ENCODE data around the gene HLA-DRB5.
"Not testable (repeated sequence)": the region's sequence is repeated elsewhere in the genome, so short reads cannot be mapped to it uniquely, and the experiment has no call there.

HLA-DRB5 gene

GRCh38 chr6:32529697-32530430, at the start of gene HLA-DRB5:
HLA-DRB5 (minus strand) TSS chr6:32530287; CDS start chr6:32530224, 63 bp downstream.
- no peak for DNase-seq (ENCODE audit: extremely low read depth in 1 of 2, low read depth in 1 of 2)

DNA sequence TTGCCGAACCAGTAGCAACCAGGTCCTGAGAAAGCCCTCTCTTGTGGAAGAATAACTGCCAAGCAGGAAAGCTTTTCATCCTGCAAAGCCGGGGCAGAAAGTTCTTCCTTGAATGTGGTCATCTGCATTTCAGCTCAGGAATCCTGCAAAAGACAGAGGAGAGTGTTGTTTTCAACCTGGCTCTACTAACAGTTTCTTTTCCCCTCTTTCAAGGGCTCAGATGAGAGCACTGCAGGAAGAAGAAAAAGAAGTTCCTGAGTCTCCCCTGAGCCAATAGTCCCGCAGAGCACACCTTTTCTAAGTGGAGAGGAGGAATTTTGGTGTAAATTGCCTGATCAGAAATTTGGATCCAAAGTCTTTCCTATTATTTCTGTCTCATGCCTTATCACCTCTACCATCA, 48.9 kb upstream of the HLA-DRB5 start:
- no peak for DNase-seq (ENCODE audit: extremely low read depth in 1 of 2, low read depth in 1 of 2)

DNA sequence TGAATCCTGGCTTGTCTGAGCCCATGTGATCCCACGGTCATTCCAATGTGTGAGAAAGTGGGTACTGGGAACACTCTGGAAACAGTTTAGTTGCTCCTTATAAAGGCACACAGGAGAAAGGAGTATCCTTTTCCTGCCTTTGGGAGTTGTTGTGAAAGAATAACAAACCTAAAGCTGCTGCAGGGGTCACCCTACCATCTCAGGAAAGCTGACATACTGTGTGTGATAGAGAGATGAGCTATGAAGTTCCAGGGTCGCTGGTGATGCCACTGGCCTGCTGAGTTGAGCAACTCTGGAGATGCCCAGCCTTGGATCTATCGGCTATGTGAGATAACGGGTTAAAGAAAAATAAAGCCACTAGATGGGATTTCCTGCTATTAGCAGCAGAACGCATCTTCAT, 47.4 kb upstream of the HLA-DRB5 start:
- DNase-seq (ENCODE audit: extremely low read depth in 1 of 2, low read depth in 1 of 2) = not testable (repeated sequence)

GRCh38 chr6:32576250-32576649, 46.2 kb upstream of the HLA-DRB5 start:
- DNase-seq (ENCODE audit: extremely low read depth in 1 of 2, low read depth in 1 of 2) = no peak

- no peak for DNase-seq (ENCODE audit: extremely low read depth in 1 of 2, low read depth in 1 of 2)
Measured at GRCh38 chr6:32570363-32570905, 40.3 kb upstream of the HLA-DRB5 start.

GRCh38 chr6:32568561-32568960, 38.5 kb upstream of the HLA-DRB5 start:
- no peak for DNase-seq (ENCODE audit: extremely low read depth in 1 of 2, low read depth in 1 of 2)

- no peak for DNase-seq (ENCODE audit: extremely low read depth in 1 of 2, low read depth in 1 of 2)
Measured at GRCh38 chr6:32566957-32567356, 36.9 kb upstream of the HLA-DRB5 start.

- DNase-seq (ENCODE audit: extremely low read depth in 1 of 2, low read depth in 1 of 2) = no peak
Measured at GRCh38 chr6:32565511-32565910, 35.4 kb upstream of the HLA-DRB5 start.

- no peak for DNase-seq (ENCODE audit: extremely low read depth in 1 of 2, low read depth in 1 of 2)
Measured at GRCh38 chr6:32562940-32563339, 32.9 kb upstream of the HLA-DRB5 start.

- DNase-seq (ENCODE audit: extremely low read depth in 1 of 2, low read depth in 1 of 2) = no peak
Measured at GRCh38 chr6:32559747-32560146, 29.7 kb upstream of the HLA-DRB5 start.

GRCh38 chr6:32558426-32559057, 28.5 kb upstream of the HLA-DRB5 start:
- no peak for DNase-seq (ENCODE audit: extremely low read depth in 1 of 2, low read depth in 1 of 2)

- DNase-seq (ENCODE audit: extremely low read depth in 1 of 2, low read depth in 1 of 2) = no peak
Measured at GRCh38 chr6:32554116-32554965, 24.3 kb upstream of the HLA-DRB5 start.

- no peak for DNase-seq (ENCODE audit: extremely low read depth in 1 of 2, low read depth in 1 of 2)
Measured at GRCh38 chr6:32553037-32553742, 23.1 kb upstream of the HLA-DRB5 start.

DNA sequence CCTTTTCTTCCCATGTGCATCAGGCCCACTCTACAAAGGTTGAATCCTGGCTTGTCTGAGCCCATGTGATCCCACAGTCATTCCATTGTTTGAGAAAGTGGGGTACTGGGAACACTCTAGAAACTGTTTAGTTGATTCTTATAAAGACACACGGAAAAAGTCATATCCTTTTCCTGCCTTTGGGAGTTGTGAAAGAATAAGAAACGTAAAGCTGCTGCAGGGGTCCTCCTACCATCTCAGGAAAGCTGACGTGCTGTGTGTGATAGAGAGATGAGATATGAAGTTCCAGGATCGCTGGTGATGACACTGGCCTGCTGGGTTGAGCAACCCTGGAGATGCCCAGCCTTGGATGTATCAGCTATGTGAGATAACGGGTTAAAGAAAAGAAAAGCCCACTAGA, 21.3 kb upstream of the HLA-DRB5 start:
- DNase-seq (ENCODE audit: extremely low read depth in 1 of 2, low read depth in 1 of 2) = no peak

DNA sequence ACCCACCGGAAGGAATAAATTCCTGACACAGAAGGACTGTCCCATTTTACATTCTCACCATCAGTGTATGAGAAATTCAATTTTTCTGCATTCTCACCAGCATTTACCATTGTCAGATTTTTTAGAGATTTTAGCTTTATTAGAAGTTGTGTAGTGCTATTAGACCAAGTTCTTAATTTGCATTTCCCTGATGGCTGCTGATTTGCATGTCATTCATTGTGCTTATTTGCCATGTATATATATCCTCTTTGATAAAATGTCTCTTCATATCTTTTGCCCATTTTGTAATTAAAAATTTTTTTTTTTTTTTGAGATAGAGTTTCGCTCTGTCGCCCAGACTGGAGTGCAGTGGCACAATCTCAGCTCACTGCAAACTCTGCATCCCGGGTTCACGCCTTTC, 9.8 kb upstream of the HLA-DRB5 start:
- DNase-seq (ENCODE audit: extremely low read depth in 1 of 2, low read depth in 1 of 2) = no peak

- DNase-seq (ENCODE audit: extremely low read depth in 1 of 2, low read depth in 1 of 2) = not testable (repeated sequence)
Measured at GRCh38 chr6:32530431-32530793, 325 bp upstream of the HLA-DRB5 start.

GRCh38 chr6:32522302-32523047, 7.6 kb downstream of the HLA-DRB5 start:
- no peak for DNase-seq (ENCODE audit: extremely low read depth in 1 of 2, low read depth in 1 of 2)

DNA sequence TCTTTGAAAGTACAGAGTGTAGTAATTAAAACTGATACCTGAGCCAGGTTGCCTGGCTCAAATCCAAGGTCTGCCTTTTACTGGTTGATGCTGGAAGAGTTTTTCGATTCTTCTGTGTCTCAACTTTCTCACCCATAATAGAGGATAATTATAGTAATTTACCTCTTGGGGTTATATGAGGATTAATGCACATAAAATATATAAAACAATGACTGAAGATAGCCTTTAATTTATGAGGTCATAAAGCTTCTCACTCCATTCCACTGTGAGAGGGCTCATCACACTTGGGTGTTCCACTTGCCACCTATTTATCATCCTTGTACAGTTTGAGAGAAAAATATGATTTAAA, 10.2 kb downstream of the HLA-DRB5 start:
- no peak for DNase-seq (ENCODE audit: extremely low read depth in 1 of 2, low read depth in 1 of 2)

- no peak for DNase-seq (ENCODE audit: extremely low read depth in 1 of 2, low read depth in 1 of 2)
Measured at GRCh38 chr6:32519118-32519909, 10.8 kb downstream of the HLA-DRB5 start.

All from activated CD8-positive, alpha-beta memory T cell treated with anti-CD3 and anti-CD28 coated beads for 1 hour (primary cell).